ENCODE measurements around the gene ABTB1. TPM values are rescaled to one million over a fixed set of nuclear protein-coding genes. Genes with fewer than 3 reads are reported as not detected.

ABTB1 gene
- total and polyA plus RNA-seq, 9 of the 15 experiments (the other 6 are each of a cell fraction or from before 2014, with no cell fraction given) = 0.04 to 2.3 (median 0.55) TPM; not detected in 1

DNA sequence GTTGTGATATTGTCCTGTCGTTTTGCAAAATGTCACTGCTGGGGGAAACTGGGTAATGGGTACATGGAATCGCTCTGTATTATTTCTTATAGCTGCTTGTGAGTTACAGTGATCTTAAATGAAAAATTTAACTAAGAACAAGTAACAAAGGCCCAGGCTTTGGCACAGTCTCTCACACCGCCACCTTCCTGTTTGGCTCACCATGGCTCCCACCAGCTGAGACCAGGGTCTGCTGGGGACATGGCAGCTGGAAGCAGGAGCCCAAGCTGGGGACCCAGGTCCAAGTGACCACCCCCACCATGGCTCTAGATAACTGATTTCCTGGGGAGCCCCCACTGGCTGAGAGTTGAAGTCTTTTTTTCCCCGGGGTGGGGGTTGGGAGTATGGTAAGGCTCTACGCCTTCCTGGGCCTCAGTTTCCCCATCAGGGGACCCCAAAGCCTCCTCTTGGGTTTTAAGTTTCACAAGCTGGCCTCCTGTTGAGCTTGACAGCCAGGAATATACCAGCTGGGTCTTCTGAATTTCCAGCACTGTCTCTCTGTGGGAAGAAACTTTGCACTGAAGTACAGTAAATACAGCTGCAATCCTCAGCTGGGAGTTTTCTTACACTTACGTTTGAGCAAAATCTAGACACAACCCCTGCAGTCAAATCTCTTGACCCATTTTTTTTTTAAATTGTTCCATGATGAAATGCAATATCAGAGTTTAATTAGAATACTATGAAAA lies 26.1 kb downstream of the ABTB1 start:
- no peak overlapping the region for H3K9ac ChIP-seq (ENCODE audit: insufficient read depth in 1 of 2, low read depth in 2 of 2, low read length in 2 of 2)
- ATAC-seq = no peak
- H3K27ac ChIP-seq (ENCODE audit: extremely low read depth, low read depth, low read length) = no peak overlapping the region
- H3K4me1 ChIP-seq (replicated peaks in 1 of 2; ENCODE audit: control insufficient read depth in 2 of 2, insufficient read depth in 2 of 2, low read length in 2 of 2) = peaks cover 25 to 46% of the 10 kb centered on the region in 2 experiments
- no peaks in the 10 kb centered on the region for H4K20me1 ChIP-seq (replicated peaks; ENCODE audit: control insufficient read depth, insufficient read depth, low read length)
- no peak for DNase-seq (ENCODE audit: extremely low read depth in 1 of 4, low spot score in 3 of 4)
- FAIRE-seq = no peak
- no peak overlapping the region for H3K4me3 ChIP-seq
- H3K36me3 ChIP-seq (ENCODE audit: control insufficient read depth, insufficient read depth, low read length) = no peaks in the 10 kb centered on the region
- H3K9me3 ChIP-seq (replicated peaks; ENCODE audit: control insufficient read depth, insufficient read depth, low read depth, low read length) = no peaks in the 10 kb centered on the region
- TF ChIP-seq PHB (CRISPR knock-in tag; IDR thresholded peaks at IDR 0.05) = no peak
- TF ChIP-seq, protein P1, sequence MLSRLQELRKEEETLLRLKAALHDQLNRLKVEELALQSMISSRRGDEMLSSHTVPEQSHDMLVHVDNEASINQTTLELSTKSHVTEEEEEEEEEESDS (CRISPR knock-in tag; IDR thresholded peaks at IDR 0.05) = no peak
- no peak for TF ChIP-seq NR2F6 (CRISPR knock-in tag; IDR thresholded peaks at IDR 0.05)
- H3K27me3 ChIP-seq (ENCODE audit: control insufficient read depth in 2 of 2, insufficient read depth in 2 of 2, low read length in 2 of 2) = 0 out of 5 replicates have a peak, but pooled peaks cover 0 to 5% of the 10 kb centered on the region in 2 experiments
- WGBS (ENCODE audit: insufficient coverage, low coverage, missing lambda C conversion rate) = 56% methylated on average over 5 of the region's 6 CpGs
- ChIA-PET CTCF (ENCODE audit: low intra/inter-chr PET ratio) (no interaction called here), POLR2A (interaction anchor here (0.6 to 1.0 kb wide), 3 partner anchors 19 to 1328 kb away, joined by 3 to 4 read pairs (median 3); no protein-coding TSS in a partner anchor)
- no peak overlapping the region for H2AFZ ChIP-seq (ENCODE audit: low read depth, low read length)
- in situ Hi-C loops (cut with MboI) = no loop called here
- intact Hi-C loops (cut with micrococcal nuclease) = loop anchor here (5.0 kb wide), 1 partner anchor 48 kb away; no protein-coding TSS in a partner anchor
- BruUV-seq (replicated peaks) = no TSS peak
- no peak overlapping the region for H3K4me2 ChIP-seq (ENCODE audit: insufficient read depth, low read length)
- H3K9me1 ChIP-seq (ENCODE audit: control insufficient read depth, insufficient read depth, low read length) = peaks cover 3% of the 10 kb centered on the region
- no peaks in the 10 kb centered on the region for H3K79me2 ChIP-seq (ENCODE audit: control insufficient read depth, insufficient read depth, low read length)

All from K562 (cell line).